PFSK-1 (cell line): ENCODE measurements around the gene PLXNA1.

Experiments used
- FOXP2 ChIP-seq: optimal IDR thresholded peaks from 2 replicates; pipeline ENCODE3; 2011; ENCODE audit warnings: borderline replicate concordance, control low read depth, inconsistent platforms; ENCODE audit not compliant: insufficient read depth; ENCODE audit errors: extremely low read length, extremely low read depth
- POLR2AphosphoS5 ChIP-seq: IDR thresholded peaks from 2 replicates; pipeline ENCODE4 v1.6.1; 2012; ENCODE audit warnings: low read depth, mild to moderate bottlenecking, control low read depth, low read length, moderate library complexity
- SIN3A ChIP-seq: IDR thresholded peaks from 2 replicates; pipeline ENCODE4 v1.6.1; 2012; ENCODE audit warnings: mild to moderate bottlenecking, low read length, moderate library complexity, borderline replicate concordance; ENCODE audit not compliant: insufficient read depth
- TAF1 ChIP-seq: IDR thresholded peaks from 2 replicates; pipeline ENCODE4 v1.6.1; 2012; ENCODE audit warnings: low read length, control low read depth, borderline replicate concordance; ENCODE audit not compliant: insufficient read depth
- TF ChIP-seq, protein P1 (sequence below), 2 experiments: IDR thresholded peaks; 2 replicates each; pipeline versions ENCODE4 v1.6.1 to v1.8.0; 2011 to 2012; ENCODE audit warnings: low read depth in 2 of 2, low read length in 2 of 2, control low read depth in 1 of 2, inconsistent platforms in 1 of 2, mild to moderate bottlenecking in 1 of 2, moderate library complexity in 1 of 2; ENCODE audit not compliant: insufficient read depth in 1 of 2

Gene PLXNA1

GRCh38 chr3:126998320-126998719 lies 15.4 kb downstream of the PLXNA1 start:
- TF ChIP-seq, protein P1, sequence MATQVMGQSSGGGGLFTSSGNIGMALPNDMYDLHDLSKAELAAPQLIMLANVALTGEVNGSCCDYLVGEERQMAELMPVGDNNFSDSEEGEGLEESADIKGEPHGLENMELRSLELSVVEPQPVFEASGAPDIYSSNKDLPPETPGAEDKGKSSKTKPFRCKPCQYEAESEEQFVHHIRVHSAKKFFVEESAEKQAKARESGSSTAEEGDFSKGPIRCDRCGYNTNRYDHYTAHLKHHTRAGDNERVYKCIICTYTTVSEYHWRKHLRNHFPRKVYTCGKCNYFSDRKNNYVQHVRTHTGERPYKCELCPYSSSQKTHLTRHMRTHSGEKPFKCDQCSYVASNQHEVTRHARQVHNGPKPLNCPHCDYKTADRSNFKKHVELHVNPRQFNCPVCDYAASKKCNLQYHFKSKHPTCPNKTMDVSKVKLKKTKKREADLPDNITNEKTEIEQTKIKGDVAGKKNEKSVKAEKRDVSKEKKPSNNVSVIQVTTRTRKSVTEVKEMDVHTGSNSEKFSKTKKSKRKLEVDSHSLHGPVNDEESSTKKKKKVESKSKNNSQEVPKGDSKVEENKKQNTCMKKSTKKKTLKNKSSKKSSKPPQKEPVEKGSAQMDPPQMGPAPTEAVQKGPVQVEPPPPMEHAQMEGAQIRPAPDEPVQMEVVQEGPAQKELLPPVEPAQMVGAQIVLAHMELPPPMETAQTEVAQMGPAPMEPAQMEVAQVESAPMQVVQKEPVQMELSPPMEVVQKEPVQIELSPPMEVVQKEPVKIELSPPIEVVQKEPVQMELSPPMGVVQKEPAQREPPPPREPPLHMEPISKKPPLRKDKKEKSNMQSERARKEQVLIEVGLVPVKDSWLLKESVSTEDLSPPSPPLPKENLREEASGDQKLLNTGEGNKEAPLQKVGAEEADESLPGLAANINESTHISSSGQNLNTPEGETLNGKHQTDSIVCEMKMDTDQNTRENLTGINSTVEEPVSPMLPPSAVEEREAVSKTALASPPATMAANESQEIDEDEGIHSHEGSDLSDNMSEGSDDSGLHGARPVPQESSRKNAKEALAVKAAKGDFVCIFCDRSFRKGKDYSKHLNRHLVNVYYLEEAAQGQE (IDR thresholded peaks at IDR 0.05; ENCODE audit: insufficient read depth in 1 of 2, low read depth in 2 of 2, low read length in 2 of 2), result no peak
- TF ChIP-seq TAF1 (no peak), POLR2AphosphoS5 (no peak), FOXP2 (no peak), SIN3A (no peak)

DNA sequence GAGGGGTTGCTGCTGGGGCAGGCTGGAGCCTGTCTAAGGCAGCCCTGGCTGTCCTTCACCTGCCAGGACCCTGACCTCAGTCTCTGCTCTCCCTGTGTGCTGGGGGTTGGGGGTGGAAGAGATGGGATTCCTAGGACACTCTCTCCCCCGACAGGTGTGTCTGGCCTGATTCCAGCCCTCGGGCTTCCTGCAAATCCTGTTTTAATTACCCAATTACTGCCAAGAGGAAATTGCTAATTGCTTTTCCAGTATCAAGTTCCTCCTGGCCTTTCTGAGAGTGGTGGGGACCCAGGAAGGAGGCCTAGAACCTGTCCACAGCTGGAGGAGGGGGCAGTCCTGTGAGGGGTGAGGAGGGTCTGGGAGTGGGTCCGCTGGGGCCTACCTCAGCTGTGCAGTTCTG lies 15.8 kb downstream of the PLXNA1 start:
- TF ChIP-seq TAF1 (no peak), FOXP2 (no peak), SIN3A (no peak), POLR2AphosphoS5 (no peak)
- TF ChIP-seq, protein P1 (IDR thresholded peaks at IDR 0.05; ENCODE audit: insufficient read depth in 1 of 2, low read depth in 2 of 2, low read length in 2 of 2), result no peak

DNA sequence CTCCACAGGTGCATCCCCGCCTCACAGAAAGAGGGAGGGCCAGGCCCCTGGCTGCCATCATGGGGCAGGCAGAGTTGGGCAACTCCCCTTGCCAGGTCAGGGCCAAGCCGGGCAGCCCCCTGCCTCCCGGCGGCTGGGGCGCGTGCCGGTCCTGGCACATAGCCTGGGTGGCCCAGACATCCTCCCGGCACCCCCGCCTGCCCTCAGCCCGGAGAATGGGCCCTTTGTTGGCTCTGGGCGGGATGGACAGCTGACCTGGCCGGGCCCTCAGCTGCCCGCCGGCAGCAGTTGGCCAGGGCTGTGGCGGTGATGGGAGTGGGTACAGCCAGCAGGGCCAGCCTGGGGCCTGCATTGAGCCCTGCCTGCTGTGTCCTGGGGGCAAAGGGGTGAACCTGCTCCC lies 16.5 kb downstream of the PLXNA1 start:
- TF ChIP-seq SIN3A (no peak), TAF1 (no peak), FOXP2 (no peak), POLR2AphosphoS5 (no peak)
- TF ChIP-seq, protein P1 (IDR thresholded peaks at IDR 0.05; ENCODE audit: insufficient read depth in 1 of 2, low read depth in 2 of 2, low read length in 2 of 2), result no peak

GRCh38 chr3:127000119-127000518 lies 17.2 kb downstream of the PLXNA1 start:
- TF ChIP-seq SIN3A, result no peak

DNA sequence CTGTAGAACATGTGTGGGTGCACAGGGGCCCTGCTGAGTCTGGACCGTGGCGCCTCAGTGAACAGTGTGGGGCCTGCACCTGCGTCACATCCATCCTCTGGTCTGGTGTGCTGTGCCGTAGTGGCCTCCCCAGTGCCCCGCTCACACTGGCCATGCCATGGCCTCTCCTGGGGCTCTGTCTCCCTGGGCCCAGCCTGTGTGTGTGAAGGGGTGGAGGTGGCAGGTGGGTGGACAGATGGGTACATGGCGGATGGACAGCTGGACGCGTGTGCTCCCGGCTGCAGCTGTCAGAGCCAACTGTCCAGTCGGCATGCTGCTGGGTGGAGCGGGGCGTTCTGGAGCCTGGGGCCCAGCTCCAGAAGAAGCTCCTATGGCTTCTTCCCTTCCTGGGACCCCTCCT lies 17.8 kb downstream of the PLXNA1 start:
- no peak for TF ChIP-seq FOXP2
- TF ChIP-seq SIN3A, result no peak
- TF ChIP-seq, protein P1 (IDR thresholded peaks at IDR 0.05; ENCODE audit: insufficient read depth in 1 of 2, low read depth in 2 of 2, low read length in 2 of 2), result no peak
- TF ChIP-seq TAF1, result no peak
- TF ChIP-seq POLR2AphosphoS5, result no peak
